Middle frontal gyrus (tissue), 1 donor: ENCODE results near the gene CST9.
"Not testable (repeated sequence)": the region's sequence is repeated elsewhere in the genome, so short reads cannot be mapped to it uniquely, and the experiment has no call there.

ENCODE experiments used
- DNase-seq: peaks from one replicate; pipeline ENCODE4 v3.0.0-alpha.2; 2015; ENCODE audit warnings: low spot score; ENCODE audit errors: extremely low spot score

The CST9 gene

GRCh38 chr20:23637282-23638221 lies 31.8 kb upstream of the CST9 start, which contains the start of gene CST3:
Gene CST3 (minus strand): TSS chr20:23637955. CDS start chr20:23637862, 93 bp downstream.
- DNase-seq, result peak; percentile 33

GRCh38 chr20:23636908-23637281 lies 31.2 kb upstream of the CST9 start:
- no peak for DNase-seq

- no peak for DNase-seq
Measured at GRCh38 chr20:23636182-23636907, 30.6 kb upstream of the CST9 start.

GRCh38 chr20:23635768-23636090 lies 30.0 kb upstream of the CST9 start:
- not testable (repeated sequence) for DNase-seq

GRCh38 chr20:23634985-23635767 lies 29.5 kb upstream of the CST9 start:
- DNase-seq, result no peak

- no peak for DNase-seq
Measured at GRCh38 chr20:23634044-23634801, 28.5 kb upstream of the CST9 start.

GRCh38 chr20:23632711-23633573 lies 27.2 kb upstream of the CST9 start:
- no peak for DNase-seq

GRCh38 chr20:23631981-23632710 lies 26.4 kb upstream of the CST9 start:
- no peak for DNase-seq

- no peak for DNase-seq
Measured at GRCh38 chr20:23631226-23631822, 25.6 kb upstream of the CST9 start.

- DNase-seq, result no peak
Measured at GRCh38 chr20:23630392-23630849, 24.7 kb upstream of the CST9 start.

- DNase-seq, result no peak
Measured at GRCh38 chr20:23629542-23630391, 24.1 kb upstream of the CST9 start.

- no peak for DNase-seq
Measured at GRCh38 chr20:23629017-23629541, 23.4 kb upstream of the CST9 start.

- DNase-seq, result no peak
Measured at GRCh38 chr20:23628402-23629016, 22.8 kb upstream of the CST9 start.

GRCh38 chr20:23627501-23627900 lies 21.8 kb upstream of the CST9 start:
- DNase-seq, result no peak

- no peak for DNase-seq
Measured at GRCh38 chr20:23626040-23626620, 20.4 kb upstream of the CST9 start.

- DNase-seq, result no peak
Measured at GRCh38 chr20:23625236-23625964, 19.7 kb upstream of the CST9 start.
